ENCODE data around the gene WWOX.

- TF ChIP-seq, protein P1, sequence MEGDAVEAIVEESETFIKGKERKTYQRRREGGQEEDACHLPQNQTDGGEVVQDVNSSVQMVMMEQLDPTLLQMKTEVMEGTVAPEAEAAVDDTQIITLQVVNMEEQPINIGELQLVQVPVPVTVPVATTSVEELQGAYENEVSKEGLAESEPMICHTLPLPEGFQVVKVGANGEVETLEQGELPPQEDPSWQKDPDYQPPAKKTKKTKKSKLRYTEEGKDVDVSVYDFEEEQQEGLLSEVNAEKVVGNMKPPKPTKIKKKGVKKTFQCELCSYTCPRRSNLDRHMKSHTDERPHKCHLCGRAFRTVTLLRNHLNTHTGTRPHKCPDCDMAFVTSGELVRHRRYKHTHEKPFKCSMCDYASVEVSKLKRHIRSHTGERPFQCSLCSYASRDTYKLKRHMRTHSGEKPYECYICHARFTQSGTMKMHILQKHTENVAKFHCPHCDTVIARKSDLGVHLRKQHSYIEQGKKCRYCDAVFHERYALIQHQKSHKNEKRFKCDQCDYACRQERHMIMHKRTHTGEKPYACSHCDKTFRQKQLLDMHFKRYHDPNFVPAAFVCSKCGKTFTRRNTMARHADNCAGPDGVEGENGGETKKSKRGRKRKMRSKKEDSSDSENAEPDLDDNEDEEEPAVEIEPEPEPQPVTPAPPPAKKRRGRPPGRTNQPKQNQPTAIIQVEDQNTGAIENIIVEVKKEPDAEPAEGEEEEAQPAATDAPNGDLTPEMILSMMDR (IDR thresholded peaks at IDR 0.05), result no peak
- TF ChIP-seq POLR2A (IDR thresholded peaks at IDR 0.05), result no peak
Measured at GRCh38 chr16:78837706-78838105, 738.3 kb downstream of the WWOX start.

Data from thyroid gland (tissue), 4 donors.